PC-9 (cell line): ENCODE results near the gene THBS1. TPM values are rescaled to one million over a fixed set of nuclear protein-coding genes. Genes with fewer than 3 reads are reported as not detected.

ENCODE experiments used
- BruUV-seq: library from RNA; stranded (reverse); fragments of 400-500 nt; replicated peaks from 2 replicates; lab custom pipeline; 2021; lab: Mats Ljungman, UMichigan
- CTCF ChIA-PET: fragments of 300-600 bp; sonication (Branson Sonifier 250); formaldehyde crosslinking; loops from one replicate; lab custom pipeline; 2022; ENCODE audit warnings: antibody characterized with exemption; lab: Charles Lee
- POLR2A ChIA-PET: fragments of 300-600 bp; sonication (Branson Sonifier 250); formaldehyde crosslinking; loops from one replicate; lab custom pipeline; 2022; ENCODE audit warnings: antibody characterized with exemption; ENCODE audit not compliant: unreplicated experiment; lab: Charles Lee
- DNase-seq, 2 experiments: peaks; one replicate each; pipeline versions ENCODE4 v3.0.0 to v3.0.0-alpha.2; 2015 to 2022; ENCODE audit warnings: mixed read lengths in 1 of 2
- H2AFZ ChIP-seq: fragments of 200-600 bp; sonication (generic); 2 replicates; pipeline ENCODE4 v1.8.1; 2017; ENCODE audit warnings: antibody characterized with exemption
- H3F3A ChIP-seq: fragments of 200-600 bp; sonication (generic); 2 replicates; pipeline ENCODE4 v1.8.1; 2017; ENCODE audit warnings: antibody characterized with exemption, mild to moderate bottlenecking, low read depth; ENCODE audit not compliant: insufficient read depth
- H3K27ac ChIP-seq: fragments of 200-600 bp; sonication (generic); 2 replicates; pipeline ENCODE4 v1.6.1; 2016; ENCODE audit warnings: mixed run types
- H3K27me3 ChIP-seq: fragments of 200-600 bp; sonication (generic); 2 replicates; pipeline ENCODE4 v1.6.1; 2016; ENCODE audit warnings: low read depth, mixed run types; ENCODE audit not compliant: insufficient read depth
- H3K36me3 ChIP-seq: fragments of 200-600 bp; sonication (generic); 2 replicates; pipeline ENCODE4 v1.6.1; 2016; ENCODE audit warnings: low read depth, mixed run types
- H3K4me1 ChIP-seq: fragments of 200-600 bp; sonication (generic); replicated peaks from 2 replicates; pipeline ENCODE4 v1.6.1; 2016; ENCODE audit warnings: mixed run types; ENCODE audit not compliant: insufficient read depth
- H3K4me2 ChIP-seq: fragments of 200-600 bp; sonication (generic); 2 replicates; pipeline ENCODE4 v1.6.1; 2017; ENCODE audit warnings: mixed run types
- H3K4me3 ChIP-seq: fragments of 200-600 bp; sonication (generic); 2 replicates; pipeline ENCODE4 v1.6.1; 2016; ENCODE audit warnings: mixed run types
- H3K79me2 ChIP-seq: fragments of 200-600 bp; sonication (generic); 2 replicates; pipeline ENCODE4 v1.6.1; 2017; ENCODE audit warnings: low read depth, mixed run types
- H3K9me2 ChIP-seq: fragments of 200-600 bp; sonication (generic); 2 replicates; pipeline ENCODE4 v1.8.1; 2017; ENCODE audit warnings: mild to moderate bottlenecking; ENCODE audit not compliant: insufficient read depth
- H3K9me3 ChIP-seq: fragments of 200-600 bp; sonication (generic); 2 replicates; pipeline ENCODE4 v1.8.1; 2016; ENCODE audit warnings: low read depth; ENCODE audit not compliant: insufficient read depth
- H4K20me1 ChIP-seq: fragments of 200-600 bp; sonication (generic); 2 replicates; pipeline ENCODE4 v1.8.1; 2017; ENCODE audit not compliant: insufficient read depth
- EZH2 ChIP-seq: fragments of 200-600 bp; sonication (generic); IDR thresholded peaks from 2 replicates; pipeline ENCODE4 v1.8.0; 2017; ENCODE audit warnings: antibody characterized with exemption, low read depth
- intact Hi-C: fragments of 100-400 bp; cut with micrococcal nuclease; formaldehyde crosslinking; loops from one replicate; pipeline ENCODE4 v1.10.0; 2022; ENCODE audit not compliant: unreplicated experiment
- total RNA-seq: library from RNA; stranded (reverse); gene quantifications from 2 replicates; pipeline ENCODE4 v1.2.3, GENCODE V29; 2021
- TF ChIP-seq, protein P1 (sequence below): fragments of 200-600 bp; sonication (generic); conservative IDR thresholded peaks from 2 replicates; pipeline ENCODE4 v1.6.1; 2017; ENCODE audit warnings: mixed run types, antibody characterized with exemption, mild to moderate bottlenecking, moderate library complexity

THBS1 gene
- total RNA-seq, 1 experiment from 2014 or later = 406 TPM

DNA sequence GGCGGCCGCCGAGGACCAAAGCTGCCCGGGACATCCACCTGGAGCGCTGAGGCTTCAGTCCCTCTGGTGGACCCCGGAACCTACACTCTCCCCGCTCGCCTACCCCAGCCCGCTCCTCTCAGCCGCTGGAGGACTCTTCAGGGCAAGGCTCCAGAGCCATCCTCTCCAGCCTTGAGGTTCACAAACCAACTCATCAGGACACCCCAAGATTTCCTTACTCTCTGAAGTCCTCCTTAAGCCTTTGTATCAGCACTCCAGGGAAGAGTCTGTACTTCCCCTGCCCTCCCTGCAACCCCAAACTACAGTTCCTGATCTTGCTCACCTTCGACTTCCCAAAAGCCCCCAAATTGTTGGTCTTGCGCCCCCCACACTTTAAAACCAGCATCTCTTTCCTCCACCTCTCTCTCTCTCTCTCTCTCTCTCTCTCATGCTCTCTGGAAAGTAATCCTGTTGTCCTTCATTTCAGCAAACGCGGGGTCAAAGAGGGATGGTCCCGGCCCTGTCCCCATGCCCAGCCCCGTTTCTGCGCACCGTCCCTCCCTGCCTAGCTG is 438 bp downstream of the THBS1 start:
- H2AFZ ChIP-seq = peak overlapping the region; percentile 81
- DNase-seq = no peak
- TF ChIP-seq, protein P1, sequence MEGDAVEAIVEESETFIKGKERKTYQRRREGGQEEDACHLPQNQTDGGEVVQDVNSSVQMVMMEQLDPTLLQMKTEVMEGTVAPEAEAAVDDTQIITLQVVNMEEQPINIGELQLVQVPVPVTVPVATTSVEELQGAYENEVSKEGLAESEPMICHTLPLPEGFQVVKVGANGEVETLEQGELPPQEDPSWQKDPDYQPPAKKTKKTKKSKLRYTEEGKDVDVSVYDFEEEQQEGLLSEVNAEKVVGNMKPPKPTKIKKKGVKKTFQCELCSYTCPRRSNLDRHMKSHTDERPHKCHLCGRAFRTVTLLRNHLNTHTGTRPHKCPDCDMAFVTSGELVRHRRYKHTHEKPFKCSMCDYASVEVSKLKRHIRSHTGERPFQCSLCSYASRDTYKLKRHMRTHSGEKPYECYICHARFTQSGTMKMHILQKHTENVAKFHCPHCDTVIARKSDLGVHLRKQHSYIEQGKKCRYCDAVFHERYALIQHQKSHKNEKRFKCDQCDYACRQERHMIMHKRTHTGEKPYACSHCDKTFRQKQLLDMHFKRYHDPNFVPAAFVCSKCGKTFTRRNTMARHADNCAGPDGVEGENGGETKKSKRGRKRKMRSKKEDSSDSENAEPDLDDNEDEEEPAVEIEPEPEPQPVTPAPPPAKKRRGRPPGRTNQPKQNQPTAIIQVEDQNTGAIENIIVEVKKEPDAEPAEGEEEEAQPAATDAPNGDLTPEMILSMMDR = no peak
- TF ChIP-seq EZH2 = no peak
- no peaks in the 10 kb centered on the region for H3F3A ChIP-seq
- peaks cover 17% of the 10 kb centered on the region; the same call in 1 of the 2 replicates for H3K36me3 ChIP-seq
- BruUV-seq = no TSS peak
- intact Hi-C loops = loop anchor here (2.0 to 5.0 kb wide), 4 partner anchors 176 to 713 kb away; no protein-coding TSS in a partner anchor
- peaks cover 22% of the 10 kb centered on the region; the same call in 1 of the 2 replicates for H3K4me1 ChIP-seq
- H3K4me2 ChIP-seq = peak overlapping the region; percentile 97
- peak overlapping the region; percentile 70 for H3K4me3 ChIP-seq
- H4K20me1 ChIP-seq = no peaks in the 10 kb centered on the region; the same call in 1 of the 2 replicates
- H3K9me2 ChIP-seq = no peaks in the 10 kb centered on the region
- no peaks in the 10 kb centered on the region for H3K9me3 ChIP-seq
- H3K27me3 ChIP-seq = no peaks in the 10 kb centered on the region
- CTCF ChIA-PET = interaction anchor here (0.6 to 3.0 kb wide), 7 partner anchors 71 to 1327 kb away, joined by 3 to 16 read pairs (median 5); no protein-coding TSS in a partner anchor
- H3K27ac ChIP-seq = peak overlapping the region; percentile 30; the same call in 1 of the 2 replicates
- H3K79me2 ChIP-seq = peaks cover 20% of the 10 kb centered on the region
- POLR2A ChIA-PET = interaction anchor here (0.6 to 2.3 kb wide), 18 partner anchors 133 to 879 kb away, joined by 3 to 36 read pairs (median 5); partner anchors contain the start of gene EIF2AK4

DNA sequence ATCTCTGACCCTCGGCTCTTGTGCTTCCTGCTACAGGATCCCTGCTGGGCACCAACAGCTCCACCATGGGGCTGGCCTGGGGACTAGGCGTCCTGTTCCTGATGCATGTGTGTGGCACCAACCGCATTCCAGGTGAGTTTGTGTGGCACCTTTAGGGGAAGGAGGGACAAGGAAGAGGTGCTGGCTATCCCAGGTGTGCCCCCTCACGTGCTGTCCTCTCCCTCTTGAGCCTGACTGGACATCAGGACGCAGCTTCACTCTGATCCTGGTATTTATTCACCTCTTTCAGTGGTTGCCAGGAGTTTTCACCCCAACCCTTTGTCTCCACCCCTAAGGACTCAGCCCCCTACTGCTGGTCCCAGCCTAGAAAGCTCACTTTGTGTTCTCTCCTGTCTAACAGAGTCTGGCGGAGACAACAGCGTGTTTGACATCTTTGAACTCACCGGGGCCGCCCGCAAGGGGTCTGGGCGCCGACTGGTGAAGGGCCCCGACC is 960 bp downstream of the THBS1 start:
- BruUV-seq = TSS peak; percentile 27
- peak overlapping the region; percentile 81 for H2AFZ ChIP-seq
- no peaks in the 10 kb centered on the region for H3K9me2 ChIP-seq
- H3F3A ChIP-seq = no peaks in the 10 kb centered on the region
- ChIA-PET CTCF (interaction anchor here (1.2 to 3.0 kb wide), 3 partner anchors 163 to 410 kb away, joined by 5 to 16 read pairs (median 12); no protein-coding TSS in a partner anchor), POLR2A (interaction anchor here (0.6 to 2.3 kb wide), 6 partner anchors 352 to 879 kb away, joined by 3 to 36 read pairs (median 4); partner anchors contain the start of gene EIF2AK4)
- peak overlapping the region; percentile 97 for H3K4me2 ChIP-seq
- TF ChIP-seq, protein P1 = peak; percentile 60
- no peak for TF ChIP-seq EZH2
- H3K79me2 ChIP-seq = peaks cover 20% of the 10 kb centered on the region
- peak overlapping the region; percentile 70 for H3K4me3 ChIP-seq
- H4K20me1 ChIP-seq = no peaks in the 10 kb centered on the region; the same call in 1 of the 2 replicates
- H3K27ac ChIP-seq = no peak overlapping the region
- intact Hi-C loops = loop anchor here (2.0 to 5.0 kb wide), 4 partner anchors 175 to 713 kb away; no protein-coding TSS in a partner anchor
- H3K9me3 ChIP-seq = no peaks in the 10 kb centered on the region
- peaks cover 17% of the 10 kb centered on the region; the same call in 1 of the 2 replicates for H3K36me3 ChIP-seq
- peaks cover 22% of the 10 kb centered on the region; the same call in 1 of the 2 replicates for H3K4me1 ChIP-seq
- H3K27me3 ChIP-seq = no peaks in the 10 kb centered on the region
- DNase-seq = peak; percentile 72 to 74

- no peaks in the 10 kb centered on the region; the same call in 1 of the 2 replicates for H4K20me1 ChIP-seq
- H3K27me3 ChIP-seq = no peaks in the 10 kb centered on the region
- intact Hi-C loops = loop anchor here (5.0 kb wide), 2 partner anchors 175 to 585 kb away; no protein-coding TSS in a partner anchor
- ChIA-PET CTCF (interaction anchor here (2.8 kb wide), 1 partner anchor 175 kb away, joined by 12 read pairs; no protein-coding TSS in a partner anchor), POLR2A (interaction anchor here (0.5 to 2.3 kb wide), 4 partner anchors 351 to 695 kb away, joined by 3 to 36 read pairs (median 9); partner anchors contain the start of gene EIF2AK4)
- no peak overlapping the region for H2AFZ ChIP-seq
- no peak overlapping the region for H3K27ac ChIP-seq
- H3K4me1 ChIP-seq = peaks cover 22% of the 10 kb centered on the region; the same call in 1 of the 2 replicates
- peaks cover 17% of the 10 kb centered on the region; the same call in 1 of the 2 replicates for H3K36me3 ChIP-seq
- H3K79me2 ChIP-seq = peaks cover 20% of the 10 kb centered on the region
- no TSS peak for BruUV-seq
- H3F3A ChIP-seq = no peaks in the 10 kb centered on the region
- TF ChIP-seq EZH2 = no peak
- TF ChIP-seq, protein P1 = no peak
- peak overlapping the region; percentile 97 for H3K4me2 ChIP-seq
- DNase-seq = no peak
- no peaks in the 10 kb centered on the region for H3K9me2 ChIP-seq
- no peaks in the 10 kb centered on the region for H3K9me3 ChIP-seq
- H3K4me3 ChIP-seq = peak overlapping the region; percentile 70; the same call in 1 of the 2 replicates
Observed at GRCh38 chr15:39582286-39582976, 1.6 kb downstream of the THBS1 start.
